NCI-H510A treated with DMSO at 0.1 percent for 48 hours (cell line): ENCODE results near the gene PSG11.
"Not testable (repeated sequence)": the region's sequence is repeated elsewhere in the genome, so short reads cannot be mapped to it uniquely, and the experiment has no call there.

Experiments used
- DNase-seq: peaks from one replicate; lab custom pipeline; 2025; lab: John Stamatoyannopoulos, UW

Gene PSG11

DNA sequence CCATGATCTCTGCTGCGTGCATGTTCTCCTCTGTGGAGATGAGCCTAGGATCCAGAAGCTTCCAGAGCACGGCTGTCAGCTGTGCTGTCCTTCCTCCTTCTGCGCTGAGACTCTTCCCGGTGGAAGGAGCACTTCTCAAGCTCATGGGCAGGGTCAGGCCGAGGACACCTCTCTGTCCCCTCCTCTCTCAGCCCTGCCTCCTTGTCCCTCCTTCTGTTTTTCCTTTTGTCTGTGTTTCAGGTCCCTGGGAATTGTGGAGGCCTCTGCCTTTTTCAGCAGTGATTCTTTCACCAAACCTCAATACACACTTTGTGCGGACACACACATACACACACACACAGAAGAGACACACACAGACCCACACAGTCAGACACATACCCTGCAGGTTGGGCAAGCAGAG lies at the start of gene PSG11:
Gene PSG11, minus strand, starts transcription at position 101 of the 400 bp plus-strand sequence. Its CDS starts 97 bp downstream, at position 4.
- DNase-seq, result not testable (repeated sequence)

DNA sequence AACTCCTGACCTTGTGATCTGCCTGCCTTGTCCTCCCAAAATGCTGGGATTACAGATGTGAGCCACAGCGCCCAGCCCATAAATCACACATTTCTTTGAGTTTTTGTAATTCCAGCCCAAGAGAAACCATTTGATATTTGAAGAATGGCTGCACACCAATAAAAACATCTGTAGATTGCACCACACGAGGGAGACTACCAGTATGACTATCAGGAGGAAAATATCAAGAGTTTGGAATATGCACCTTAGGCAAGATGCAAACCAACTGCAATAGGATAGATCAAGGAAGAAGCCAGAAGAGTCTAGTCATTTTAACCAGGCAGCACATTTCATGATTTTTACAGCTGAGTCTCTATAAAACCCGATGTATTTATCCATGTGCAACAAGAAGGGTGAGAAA lies 36.1 kb upstream of the PSG11 start:
- not testable (repeated sequence) for DNase-seq

- DNase-seq, result not testable (repeated sequence)
These were observed 35.1 kb upstream of the PSG11 start for GRCh38 chr19:43061326-43061725.

GRCh38 chr19:43060254-43060653 lies 34.0 kb upstream of the PSG11 start:
- not testable (repeated sequence) for DNase-seq

DNA sequence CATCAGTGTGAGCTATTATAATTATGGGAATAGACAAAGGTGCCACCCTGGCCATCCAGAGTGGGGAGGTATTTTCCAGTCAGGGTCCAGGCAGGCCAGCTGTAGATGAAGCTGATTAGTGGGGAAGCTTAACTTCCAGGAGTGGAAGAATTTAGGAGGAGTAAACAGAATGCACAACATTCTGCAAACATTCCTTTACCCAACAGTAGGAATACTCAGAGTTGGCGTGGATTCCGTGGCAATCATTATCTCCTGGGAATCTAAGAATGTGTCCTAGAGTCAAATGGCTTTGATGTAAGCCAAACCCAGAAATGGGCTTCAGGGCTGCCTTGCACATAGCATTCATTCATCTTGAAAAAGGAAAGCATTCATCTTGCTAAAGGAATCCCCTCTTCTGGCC lies 33.2 kb upstream of the PSG11 start:
- not testable (repeated sequence) for DNase-seq

- not testable (repeated sequence) for DNase-seq
These were observed 32.2 kb upstream of the PSG11 start for GRCh38 chr19:43058440-43058839.

- DNase-seq, result not testable (repeated sequence)
These were observed 21.7 kb upstream of the PSG11 start for GRCh38 chr19:43047966-43048365.

DNA sequence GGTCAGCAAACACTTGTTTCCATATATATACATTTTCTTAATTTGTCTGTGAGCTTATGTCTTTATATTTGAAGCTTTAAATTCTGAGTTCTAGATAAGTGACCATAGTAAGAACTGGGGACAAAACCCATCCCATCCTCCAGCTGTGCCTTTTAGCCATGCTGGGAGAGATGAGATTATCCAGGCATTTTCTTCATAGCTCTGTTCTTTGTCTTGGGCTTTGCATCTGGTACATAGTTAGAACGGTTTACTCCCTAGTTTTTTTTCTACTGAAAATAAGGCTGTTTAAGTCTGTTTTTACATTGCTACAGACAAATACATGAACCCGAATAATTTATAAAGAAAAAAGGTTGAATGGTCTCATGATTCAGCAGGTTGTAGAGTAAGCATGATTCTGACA lies 20.3 kb upstream of the PSG11 start:
- not testable (repeated sequence) for DNase-seq

DNA sequence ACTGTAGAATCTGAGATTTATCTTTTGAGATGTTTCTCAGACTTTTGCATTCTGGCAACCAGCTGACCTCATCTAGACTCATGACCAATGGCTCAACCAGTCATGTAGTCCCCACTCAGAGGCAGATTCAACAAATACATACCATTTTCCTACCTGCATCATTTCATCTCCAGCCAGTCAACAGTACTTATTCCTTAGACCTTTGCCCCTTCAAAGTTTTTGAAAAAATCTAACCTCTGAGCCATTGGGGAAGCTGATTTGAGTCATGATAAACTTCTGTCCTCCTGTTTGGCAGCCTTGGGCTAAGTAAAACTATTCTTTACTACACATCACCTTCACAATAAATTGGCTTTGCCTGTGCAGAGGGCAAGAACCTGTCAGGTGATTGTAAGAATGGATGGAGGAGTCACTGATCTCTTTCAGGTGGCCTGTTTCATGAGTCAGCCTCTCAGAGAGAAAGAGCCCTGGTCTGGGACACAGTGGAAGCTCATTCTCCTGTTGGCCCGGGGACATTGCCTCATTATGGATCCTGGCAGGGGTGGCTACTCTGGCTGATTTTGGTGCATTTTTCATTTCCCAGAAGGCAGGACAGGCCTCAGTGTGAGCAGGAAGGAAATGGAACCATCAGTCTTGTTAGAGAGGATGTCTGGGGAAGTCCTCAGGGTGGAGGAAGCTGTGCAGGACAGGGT lies 17.4 kb upstream of the PSG11 start:
- DNase-seq, result not testable (repeated sequence)

GRCh38 chr19:43031645-43032044 lies 5.4 kb upstream of the PSG11 start:
- DNase-seq, result not testable (repeated sequence)

GRCh38 chr19:43028866-43029265 lies 2.6 kb upstream of the PSG11 start:
- DNase-seq, result no peak

DNA sequence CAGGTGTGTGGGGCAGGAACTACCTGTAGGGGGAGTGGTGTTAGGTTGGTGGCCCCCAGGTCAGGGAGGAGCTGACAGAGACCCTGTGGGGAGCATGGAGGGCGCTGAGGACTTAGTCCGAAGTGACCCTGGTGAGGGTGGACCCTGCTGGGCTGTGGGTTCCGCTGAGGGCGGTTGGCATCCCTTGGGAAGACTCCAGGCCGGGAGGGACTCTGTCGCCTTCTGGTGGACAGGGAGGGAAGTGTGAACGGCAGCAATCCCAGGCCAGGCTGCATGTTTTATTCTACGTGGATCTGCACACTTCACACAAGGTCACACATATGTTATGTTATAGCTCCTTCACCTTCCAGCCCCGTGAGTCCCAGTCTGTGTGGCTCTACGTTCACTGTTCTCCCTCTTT lies 1.7 kb upstream of the PSG11 start:
- DNase-seq, result not testable (repeated sequence)

- not testable (repeated sequence) for DNase-seq
These were observed 792 bp upstream of the PSG11 start for GRCh38 chr19:43027061-43027460.

DNA sequence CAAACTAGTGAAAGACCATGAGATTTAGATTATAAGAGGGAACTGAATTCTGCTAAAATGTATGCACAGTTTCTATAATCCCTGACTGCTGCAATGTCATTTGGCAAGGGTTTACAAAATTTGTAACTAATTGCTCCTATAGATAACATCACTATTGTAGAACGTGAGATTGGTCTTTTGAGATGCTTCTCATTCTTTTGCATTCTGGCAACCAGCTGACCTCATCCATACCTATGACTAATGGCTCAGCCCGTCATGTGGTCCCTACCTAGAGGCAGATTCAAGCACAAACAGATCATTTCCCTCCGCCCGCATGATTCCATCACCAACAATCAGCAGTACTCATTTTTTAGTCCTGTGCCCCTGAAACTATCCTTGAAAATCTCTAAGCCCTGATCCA lies 4.2 kb downstream of the PSG11 start:
- DNase-seq, result not testable (repeated sequence)

- DNase-seq, result not testable (repeated sequence)
These were observed 4.6 kb downstream of the PSG11 start for GRCh38 chr19:43021629-43022028.

GRCh38 chr19:43019588-43019987 lies 6.7 kb downstream of the PSG11 start:
- not testable (repeated sequence) for DNase-seq

- DNase-seq, result not testable (repeated sequence)
These were observed 20.4 kb downstream of the PSG11 start for GRCh38 chr19:43005841-43006240.

- DNase-seq, result not testable (repeated sequence)
These were observed 21.4 kb downstream of the PSG11 start for GRCh38 chr19:43004846-43005245.

GRCh38 chr19:43003634-43004033 lies 22.6 kb downstream of the PSG11 start:
- not testable (repeated sequence) for DNase-seq

- not testable (repeated sequence) for DNase-seq
These were observed 23.3 kb downstream of the PSG11 start for GRCh38 chr19:43002948-43003347.

DNA sequence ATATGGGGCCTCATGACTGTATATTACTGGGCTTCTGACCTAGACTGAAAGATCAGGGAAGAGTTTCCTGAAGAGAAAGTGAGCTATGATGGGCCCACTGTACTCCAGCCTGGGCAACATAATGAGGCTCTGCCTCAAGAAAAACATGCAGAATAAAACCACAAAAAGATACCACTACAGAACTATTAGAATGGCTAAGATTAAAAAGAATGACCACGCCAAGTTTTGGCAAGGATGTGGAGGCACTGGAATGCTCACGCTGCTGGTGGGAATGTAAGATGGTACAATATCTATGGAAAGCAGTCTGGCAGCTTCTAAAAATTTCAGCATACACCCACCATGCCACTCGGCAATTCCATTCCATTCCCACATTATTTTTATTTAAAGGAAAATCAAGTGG lies 30.1 kb downstream of the PSG11 start:
- DNase-seq, result not testable (repeated sequence)

DNA sequence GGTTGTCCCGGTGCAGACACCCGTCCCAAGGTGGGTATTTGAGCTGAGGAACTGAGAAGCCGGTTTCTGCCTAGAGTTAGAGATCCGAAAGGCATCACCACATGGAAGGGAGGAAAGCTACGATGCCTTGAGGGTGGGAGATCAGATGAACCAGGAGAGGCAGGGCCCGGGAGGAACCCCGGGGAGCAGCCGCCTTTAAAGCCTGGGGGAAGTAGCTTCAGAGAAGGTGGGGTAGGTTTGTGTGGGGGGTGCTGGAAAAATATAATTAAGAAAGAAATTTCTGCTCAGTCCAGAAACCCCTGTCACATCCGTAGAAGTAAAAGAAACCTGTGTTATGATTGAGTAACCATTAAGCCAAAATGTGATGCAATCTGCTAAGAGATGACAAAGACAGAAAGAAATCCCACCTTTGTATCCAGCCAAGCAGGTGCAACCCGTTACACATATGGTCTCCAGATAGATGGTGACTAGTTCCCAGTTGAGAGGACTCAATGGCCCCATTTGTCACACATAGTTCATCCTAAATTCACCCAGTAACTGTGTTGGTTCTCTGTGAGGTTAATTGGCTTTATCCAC lies 34.2 kb downstream of the PSG11 start:
- DNase-seq, result not testable (repeated sequence)

- no peak for DNase-seq
These were observed 36.4 kb downstream of the PSG11 start for GRCh38 chr19:42989851-42990250.

- not testable (repeated sequence) for DNase-seq
These were observed 37.1 kb downstream of the PSG11 start for GRCh38 chr19:42989186-42989585.
